SK-N-SH (cell line): ENCODE measurements around the gene MCCD1. TPM values are rescaled to one million over a fixed set of nuclear protein-coding genes. Genes with fewer than 3 reads are reported as not detected.

ENCODE experiments used
- CTCF ChIA-PET: fragments of 300-600, 350-600 bp; formaldehyde crosslinking; extraction: SDS; loops from one replicate; lab custom pipeline; 2021; lab: Yijun Ruan, JAX
- POLR2A ChIA-PET: fragments of 350-600 bp; sonication (Branson Sonifier 250); formaldehyde crosslinking; extraction: SDS; loops from one replicate; lab custom pipeline; 2020; ENCODE audit warnings: antibody characterized with exemption, inconsistent platforms; lab: Yijun Ruan, JAX
- DNase-seq: peaks from one replicate; pipeline ENCODE4 v3.0.0; 2012
- H2AFZ ChIP-seq: fragments of 200-600 bp; sonication (generic); 2 replicates; pipeline ENCODE4 v1.8.1; 2016; ENCODE audit warnings: antibody characterized with exemption, mild to moderate bottlenecking, low read depth
- H3F3A ChIP-seq: fragments of 200-600 bp; sonication (generic); replicated peaks from 2 replicates; pipeline ENCODE3; 2016; ENCODE audit warnings: antibody characterized with exemption, mild to moderate bottlenecking; ENCODE audit not compliant: insufficient read depth
- H3K27ac ChIP-seq, 2 experiments: fragments of 200-500 bp in 1 of 2; fragments of 200-600 bp in 1 of 2; sonication (Bioruptor generic) in 1 of 2; sonication (generic), shearing (Covaris generic) in 1 of 2; 2 replicates each; pipeline versions ENCODE4 v1.5.1 to v1.6.1; 2014 to 2016; ENCODE audit warnings: low read depth in 2 of 2, inconsistent platforms in 1 of 2, low read length in 1 of 2, mild to moderate bottlenecking in 1 of 2, mixed read lengths in 1 of 2
- H3K27me3 ChIP-seq: fragments of 200-600 bp; sonication (generic), shearing (Covaris generic); 2 replicates; pipeline ENCODE4 v1.6.1; 2016; ENCODE audit warnings: mixed run types; ENCODE audit not compliant: insufficient read depth
- H3K36me3 ChIP-seq, 2 experiments: fragments of 200-500 bp in 1 of 2; fragments of 200-600 bp in 1 of 2; sonication (Bioruptor generic) in 1 of 2; sonication (generic) in 1 of 2; replicated peaks in 1 of 2; 2 replicates each; pipeline versions ENCODE3 to v1.5.1; 2014 to 2016; ENCODE audit warnings: low read length in 1 of 2, mild to moderate bottlenecking in 1 of 2; ENCODE audit not compliant: insufficient read depth in 2 of 2, control insufficient read depth in 1 of 2
- H3K4me1 ChIP-seq, 2 experiments: fragments of 200-500 bp in 1 of 2; fragments of 200-600 bp in 1 of 2; sonication (Bioruptor generic) in 1 of 2; sonication (generic), shearing (Covaris generic) in 1 of 2; 2 replicates each; pipeline versions ENCODE4 v1.5.1 to v1.6.1; 2014 to 2016; ENCODE audit warnings: low read depth in 1 of 2, low read length in 1 of 2, mixed run types in 1 of 2; ENCODE audit not compliant: insufficient read depth in 2 of 2, control insufficient read depth in 1 of 2
- H3K4me2 ChIP-seq: fragments of 200-600 bp; sonication (generic), shearing (Covaris generic); 2 replicates; pipeline ENCODE4 v1.6.1; 2017; ENCODE audit warnings: mixed run types
- H3K4me3 ChIP-seq, 2 experiments: fragments of 200-500 bp in 1 of 2; fragments of 200-600 bp in 1 of 2; sonication (Bioruptor generic) in 1 of 2; sonication (generic), shearing (Covaris generic) in 1 of 2; 2 replicates each; pipeline versions ENCODE4 v1.5.1 to v1.8.1; 2014 to 2016; ENCODE audit warnings: low read depth in 2 of 2, inconsistent platforms in 1 of 2, low read length in 1 of 2, mild to moderate bottlenecking in 1 of 2, mixed read lengths in 1 of 2, moderate library complexity in 1 of 2
- H3K79me2 ChIP-seq: fragments of 200-600 bp; sonication (generic); 2 replicates; pipeline ENCODE4 v1.8.1; 2017; ENCODE audit warnings: mild to moderate bottlenecking; ENCODE audit not compliant: insufficient read depth
- H3K9ac ChIP-seq: fragments of 200-600 bp; sonication (generic); 2 replicates; pipeline ENCODE4 v1.6.1; 2017; ENCODE audit warnings: mixed run types
- H3K9me2 ChIP-seq: fragments of 200-600 bp; sonication (generic); 2 replicates; pipeline ENCODE4 v1.6.1; 2017; ENCODE audit warnings: mixed run types
- H3K9me3 ChIP-seq: fragments of 200-600 bp; sonication (generic); 2 replicates; pipeline ENCODE4 v1.6.1; 2017; ENCODE audit warnings: mixed run types, mild to moderate bottlenecking, moderate library complexity
- H4K20me1 ChIP-seq: fragments of 200-600 bp; sonication (generic); 2 replicates; pipeline ENCODE4 v1.6.1; 2017; ENCODE audit warnings: mild to moderate bottlenecking, mixed run types; ENCODE audit not compliant: insufficient read depth
- CHD2 ChIP-seq: fragments of 150-350 bp; IDR thresholded peaks from 2 replicates; pipeline ENCODE4 v1.6.1; 2018; ENCODE audit warnings: low read length; ENCODE audit not compliant: partially characterized antibody
- ELF1 ChIP-seq: IDR thresholded peaks from 2 replicates; pipeline ENCODE4 v1.4.0; 2012
- FOXM1 ChIP-seq: IDR thresholded peaks from 2 replicates; pipeline ENCODE4 v1.4.0; 2012; ENCODE audit warnings: low read depth, mild to moderate bottlenecking
- IRF3 ChIP-seq: fragments of 150-350 bp; IDR thresholded peaks from 2 replicates; pipeline ENCODE4 v1.6.1; 2016; ENCODE audit warnings: mild to moderate bottlenecking, low read depth, low read length
- MAX ChIP-seq: IDR thresholded peaks from 2 replicates; pipeline ENCODE4 v1.4.0; 2012; ENCODE audit warnings: low read depth
- NRF1 ChIP-seq: IDR thresholded peaks from 2 replicates; pipeline ENCODE4 v1.6.1; 2012; ENCODE audit warnings: low read depth, mild to moderate bottlenecking, low read length
- RAD21 ChIP-seq: IDR thresholded peaks from 2 replicates; pipeline ENCODE4 v1.6.1; 2012; ENCODE audit warnings: mild to moderate bottlenecking, low read length
- RFX5 ChIP-seq: IDR thresholded peaks from 2 replicates; pipeline ENCODE4 v1.6.1; 2012; ENCODE audit warnings: mild to moderate bottlenecking, improper control_type of control experiment, low read length
- SIN3A ChIP-seq: IDR thresholded peaks from 2 replicates; pipeline ENCODE4 v1.6.1; 2012; ENCODE audit warnings: low read depth, mild to moderate bottlenecking, low read length, moderate library complexity, borderline replicate concordance
- TAF1 ChIP-seq: IDR thresholded peaks from 2 replicates; pipeline ENCODE4 v1.6.1; 2012; ENCODE audit warnings: low read depth, mild to moderate bottlenecking, low read length, moderate library complexity, borderline replicate concordance
- YY1 ChIP-seq: IDR thresholded peaks from 2 replicates; pipeline ENCODE4 v1.4.0; 2012; ENCODE audit warnings: low read depth, mild to moderate bottlenecking
- ZBTB33 ChIP-seq: IDR thresholded peaks from 2 replicates; pipeline ENCODE4 v1.4.0; 2012; ENCODE audit warnings: low read depth, borderline replicate concordance
- WGBS: methylation state at CpG from one replicate; pipeline ENCODE4 v1.1.6; 2017; ENCODE audit warnings: low lambda C conversion rate; 5-methylcytosine and 5-hydroxymethylcytosine counted together
- polyA plus RNA-seq, 3 experiments: library from polyadenylated mRNA; depleted of rRNA; stranded (reverse); fragments of >200 nt; gene quantifications; 2 replicates each; pipeline ENCODE4 v1.2.3, GENCODE V29; 2012
- TF ChIP-seq, protein P1 (sequence below): IDR thresholded peaks from 2 replicates; pipeline ENCODE4 v1.4.0; 2012; ENCODE audit warnings: low read depth, borderline replicate concordance
- TF ChIP-seq, protein P2 (sequence below): fragments of 150-350 bp; IDR thresholded peaks from 2 replicates; pipeline ENCODE4 v1.6.1; 2017; ENCODE audit warnings: antibody characterized with exemption, low read length, low read depth, borderline replicate concordance

MCCD1 gene
- polyA plus RNA-seq, 1 of the 3 experiments (the other 2 are of a cell fraction), result not detected

DNA sequence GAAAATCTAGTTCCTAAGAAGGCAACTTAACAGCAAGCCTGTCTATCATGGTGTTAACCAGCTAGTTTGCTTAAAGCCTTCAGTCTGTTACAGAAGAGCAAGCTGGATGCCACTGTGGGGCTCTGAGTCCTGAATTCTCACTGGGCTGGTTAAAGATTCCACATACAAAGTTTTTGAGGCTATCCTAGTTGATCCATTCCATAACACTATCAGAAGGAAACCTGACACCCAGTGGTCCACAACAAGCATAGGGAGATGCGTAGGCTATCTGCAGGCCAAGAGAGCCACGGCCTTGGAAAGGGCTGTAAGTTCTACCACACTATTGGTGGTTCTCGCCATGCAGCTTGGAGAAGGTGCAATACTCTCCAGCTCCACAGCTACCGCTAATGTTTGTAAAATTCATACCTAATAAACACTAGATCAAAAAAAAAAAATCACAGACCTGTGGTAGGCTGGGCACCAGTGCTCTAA lies 420 bp upstream of the MCCD1 start:
- Histone ChIP-seq H3K4me1 (peaks cover 0 to 14% of the 10 kb centered on the region in 2 experiments; a peak in 2 of 4 replicates), H3K27me3 (no peaks in the 10 kb centered on the region), H3K79me2 (peaks cover 2% of the 10 kb centered on the region; the same call in 1 of the 2 replicates), H4K20me1 (peaks cover 25% of the 10 kb centered on the region; the same call in 1 of the 2 replicates), H3K9ac (no peak overlapping the region), H3K9me3 (no peaks in the 10 kb centered on the region), H3K27ac (no peak overlapping the region), H3F3A (peaks cover 28% of the 10 kb centered on the region), H3K4me3 (no peak overlapping the region), H3K36me3 (peaks cover 29 to 38% of the 10 kb centered on the region in 2 experiments), H3K9me2 (no peaks in the 10 kb centered on the region), H3K4me2 (no peak overlapping the region), H2AFZ (no peak overlapping the region)
- no peak for DNase-seq
- POLR2A ChIA-PET, result no interaction called here
- 89% methylated on average over 4 of the region's 4 CpGs for WGBS
- TF ChIP-seq ELF1 (no peak), RFX5 (no peak), RAD21 (no peak), YY1 (no peak), FOXM1 (no peak), MAX (no peak), SIN3A (no peak), CHD2 (no peak), NRF1 (no peak), ZBTB33 (no peak), IRF3 (no peak), TAF1 (no peak)
- TF ChIP-seq, protein P1, sequence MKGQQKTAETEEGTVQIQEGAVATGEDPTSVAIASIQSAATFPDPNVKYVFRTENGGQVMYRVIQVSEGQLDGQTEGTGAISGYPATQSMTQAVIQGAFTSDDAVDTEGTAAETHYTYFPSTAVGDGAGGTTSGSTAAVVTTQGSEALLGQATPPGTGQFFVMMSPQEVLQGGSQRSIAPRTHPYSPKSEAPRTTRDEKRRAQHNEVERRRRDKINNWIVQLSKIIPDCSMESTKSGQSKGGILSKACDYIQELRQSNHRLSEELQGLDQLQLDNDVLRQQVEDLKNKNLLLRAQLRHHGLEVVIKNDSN, result no peak
- TF ChIP-seq, protein P2, sequence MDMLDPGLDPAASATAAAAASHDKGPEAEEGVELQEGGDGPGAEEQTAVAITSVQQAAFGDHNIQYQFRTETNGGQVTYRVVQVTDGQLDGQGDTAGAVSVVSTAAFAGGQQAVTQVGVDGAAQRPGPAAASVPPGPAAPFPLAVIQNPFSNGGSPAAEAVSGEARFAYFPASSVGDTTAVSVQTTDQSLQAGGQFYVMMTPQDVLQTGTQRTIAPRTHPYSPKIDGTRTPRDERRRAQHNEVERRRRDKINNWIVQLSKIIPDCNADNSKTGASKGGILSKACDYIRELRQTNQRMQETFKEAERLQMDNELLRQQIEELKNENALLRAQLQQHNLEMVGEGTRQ, result no peak
- CTCF ChIA-PET, result interaction anchor here (0.7 kb wide), 1 partner anchor 11 kb away, joined by 3 read pairs; no protein-coding TSS in a partner anchor
